ENCODE results near the gene ABCA1.
"Not testable (repeated sequence)": the region's sequence is repeated elsewhere in the genome, so short reads cannot be mapped to it uniquely, and the experiment has no call there.

Gene ABCA1

GRCh38 chr9:104948277-104948676, 20.3 kb upstream of the ABCA1 start:
- no peak for DNase-seq

- no peak for DNase-seq
These were observed 16.9 kb upstream of the ABCA1 start for GRCh38 chr9:104944871-104945270.

- DNase-seq = no peak
These were observed 16.4 kb upstream of the ABCA1 start for GRCh38 chr9:104944356-104944755.

- no peak for DNase-seq
These were observed 13.6 kb upstream of the ABCA1 start for GRCh38 chr9:104941597-104941996.

GRCh38 chr9:104936291-104936690, 8.3 kb upstream of the ABCA1 start:
- no peak for DNase-seq

GRCh38 chr9:104935501-104935810, 7.5 kb upstream of the ABCA1 start:
- not testable (repeated sequence) for DNase-seq

- no peak for DNase-seq
These were observed 6.9 kb upstream of the ABCA1 start for GRCh38 chr9:104934691-104935500.

- DNase-seq = not testable (repeated sequence)
These were observed 5.1 kb upstream of the ABCA1 start for GRCh38 chr9:104933091-104933490.

GRCh38 chr9:104931256-104931655, 3.3 kb upstream of the ABCA1 start:
- DNase-seq = no peak

- no peak for DNase-seq
These were observed 591 bp downstream of the ABCA1 start for GRCh38 chr9:104927216-104927911.

- no peak for DNase-seq
These were observed 4.2 kb downstream of the ABCA1 start for GRCh38 chr9:104923740-104924139.

- DNase-seq = no peak
These were observed 4.7 kb downstream of the ABCA1 start for GRCh38 chr9:104923289-104923688.

- DNase-seq = not testable (repeated sequence)
These were observed 5.2 kb downstream of the ABCA1 start for GRCh38 chr9:104922748-104923147.

- no peak for DNase-seq
These were observed 6.8 kb downstream of the ABCA1 start for GRCh38 chr9:104921067-104921741.

- no peak for DNase-seq
These were observed 12.2 kb downstream of the ABCA1 start for GRCh38 chr9:104915753-104916152.

- DNase-seq = no peak
These were observed 12.9 kb downstream of the ABCA1 start for GRCh38 chr9:104915049-104915448.

- DNase-seq = no peak
These were observed 13.5 kb downstream of the ABCA1 start for GRCh38 chr9:104914466-104914865.

GRCh38 chr9:104912606-104913005, 15.3 kb downstream of the ABCA1 start:
- DNase-seq = no peak

GRCh38 chr9:104911032-104911607, 16.8 kb downstream of the ABCA1 start:
- DNase-seq = no peak

GRCh38 chr9:104907278-104907951, 20.5 kb downstream of the ABCA1 start:
- no peak for DNase-seq

- no peak for DNase-seq
These were observed 21.3 kb downstream of the ABCA1 start for GRCh38 chr9:104906441-104907277.

- DNase-seq = no peak
These were observed 22.0 kb downstream of the ABCA1 start for GRCh38 chr9:104905931-104906330.
